A204.1 (cell line): ENCODE measurements around the gene ARMC5.
"Not testable (repeated sequence)": the region's sequence is repeated elsewhere in the genome, so short reads cannot be mapped to it uniquely, and the experiment has no call there.

Experiments
- FAIRE-seq: peaks from 2 replicates; lab custom pipeline; 2012; peaks lifted over from hg19 to GRCh38; lab: Jason Lieb, UNC

The ARMC5 gene

DNA sequence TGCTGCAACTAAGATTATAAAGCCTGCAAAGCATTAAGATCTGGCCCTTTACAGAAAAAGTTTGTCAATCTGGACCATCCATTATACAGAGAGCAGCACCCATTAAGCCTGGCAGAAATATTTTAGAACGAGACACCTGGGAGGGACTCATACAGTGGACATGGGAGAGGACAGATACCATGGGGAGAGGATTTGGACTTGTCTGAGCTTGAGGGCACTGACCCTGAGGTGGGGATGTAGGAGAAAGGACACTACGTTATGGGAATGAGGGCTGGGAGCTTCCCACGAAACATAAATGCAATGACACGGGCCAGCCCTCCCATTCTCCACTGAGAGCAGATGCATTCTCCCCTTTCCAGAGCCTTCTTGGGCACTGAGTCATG, 42.7 kb downstream of the ARMC5 start:
- no peak for FAIRE-seq

DNA sequence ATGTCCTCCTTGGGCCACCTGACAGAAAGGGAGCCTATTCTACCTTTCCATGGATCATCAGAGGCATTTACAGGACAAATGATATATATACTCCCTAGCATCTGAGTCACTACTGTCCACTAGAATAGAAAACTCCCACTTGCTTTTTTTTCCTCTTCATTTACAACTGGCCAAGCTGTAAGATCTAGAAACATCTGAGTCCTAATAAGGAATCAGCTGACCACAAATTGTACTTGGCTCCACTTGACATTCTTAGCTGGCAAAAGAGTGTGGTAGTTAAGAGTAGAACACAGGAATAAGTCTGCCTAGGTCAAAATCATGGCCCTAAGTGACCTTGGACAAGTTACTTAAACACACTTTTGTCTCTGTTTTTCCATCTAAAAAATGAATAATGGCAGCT, 43.7 kb downstream of the ARMC5 start:
- no peak for FAIRE-seq

DNA sequence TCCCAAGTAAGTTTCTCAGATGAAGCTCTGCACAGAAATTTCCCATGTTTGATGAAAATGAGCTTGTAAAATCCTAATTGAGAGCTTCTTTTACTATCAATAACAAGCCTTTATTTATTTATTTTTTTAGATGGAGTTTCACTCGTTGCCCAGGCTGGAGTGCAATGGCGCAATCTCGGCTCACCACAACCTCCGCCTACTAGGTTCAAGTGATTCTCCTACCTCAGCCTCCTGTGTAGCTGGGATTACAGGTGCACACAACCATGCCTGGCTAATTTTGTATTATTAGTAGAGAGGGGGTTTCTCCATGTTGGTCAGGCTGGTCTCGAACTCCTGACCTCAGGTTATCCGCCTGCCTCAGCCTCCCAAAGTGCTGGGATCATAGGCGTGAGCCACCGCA, 44.3 kb downstream of the ARMC5 start:
- not testable (repeated sequence) for FAIRE-seq

- FAIRE-seq = no peak
These were observed 44.9 kb downstream of the ARMC5 start for GRCh38 chr16:31504159-31504558.

DNA sequence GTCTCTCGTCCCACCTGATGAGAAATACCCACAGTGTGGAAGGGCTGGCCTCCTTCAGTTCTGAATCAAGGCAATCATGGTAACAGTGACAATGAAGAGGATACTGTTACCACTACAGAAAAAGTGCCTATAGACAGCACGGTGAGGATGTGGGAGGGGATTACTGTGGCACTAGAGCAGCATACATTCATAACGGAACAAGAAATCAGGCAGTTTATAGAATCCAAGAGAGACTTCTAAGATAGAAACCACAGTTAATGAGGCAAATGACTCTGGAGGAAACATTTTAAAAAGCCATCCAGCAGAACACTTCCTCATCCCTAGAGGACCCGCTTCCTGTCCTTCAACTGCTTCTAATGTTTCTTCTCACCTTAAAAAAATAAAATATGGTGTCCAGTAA, 46.2 kb downstream of the ARMC5 start:
- FAIRE-seq = no peak

GRCh38 chr16:31507617-31507928, 48.3 kb downstream of the ARMC5 start:
- FAIRE-seq = no peak

DNA sequence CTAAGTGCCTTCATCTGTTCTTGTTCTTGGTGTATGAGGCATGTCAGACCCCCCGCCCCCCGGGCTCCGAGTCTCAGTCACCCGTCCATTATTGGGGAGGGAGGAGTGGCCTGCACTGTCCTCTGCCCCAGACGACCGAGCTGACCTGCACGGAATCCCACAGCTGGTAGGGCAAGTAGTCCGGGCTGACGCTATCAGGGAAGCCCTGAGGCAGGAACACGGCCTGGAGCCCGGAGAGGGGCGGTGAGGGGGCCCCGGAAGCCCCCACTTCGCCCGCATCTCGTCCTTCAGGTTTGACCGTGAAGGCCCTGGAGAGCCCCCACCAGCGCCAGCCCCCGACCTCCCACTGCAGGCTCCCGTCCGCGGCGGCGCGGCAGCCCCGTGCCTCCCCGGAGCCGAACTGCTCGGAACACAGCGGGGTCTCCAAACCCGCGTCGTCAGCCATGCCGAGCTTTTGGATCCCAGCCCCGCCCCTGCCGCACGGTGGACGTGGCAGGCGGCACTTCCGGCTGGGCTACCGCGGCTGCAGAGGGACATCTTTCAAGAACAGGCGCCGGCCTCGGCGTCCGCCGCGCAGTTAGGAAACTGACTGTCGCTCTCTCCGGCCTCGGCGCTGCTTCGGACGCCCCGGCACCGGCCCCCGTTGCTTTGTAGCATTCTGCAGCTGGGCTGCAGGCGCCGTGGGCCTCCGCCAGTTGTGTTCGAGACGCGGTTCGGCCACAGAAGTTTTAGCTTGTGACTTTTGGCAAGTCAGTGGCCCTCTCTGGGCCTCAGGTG, 48.8 kb downstream of the ARMC5 start, which contains the start of gene RUSF1:
TSS of gene RUSF1 (minus strand) at position 463 of the 777 bp plus-strand sequence. CDS start at position 445, 18 bp downstream.
- no peak for FAIRE-seq

GRCh38 chr16:31508706-31509195, 49.5 kb downstream of the ARMC5 start:
- FAIRE-seq = no peak

DNA sequence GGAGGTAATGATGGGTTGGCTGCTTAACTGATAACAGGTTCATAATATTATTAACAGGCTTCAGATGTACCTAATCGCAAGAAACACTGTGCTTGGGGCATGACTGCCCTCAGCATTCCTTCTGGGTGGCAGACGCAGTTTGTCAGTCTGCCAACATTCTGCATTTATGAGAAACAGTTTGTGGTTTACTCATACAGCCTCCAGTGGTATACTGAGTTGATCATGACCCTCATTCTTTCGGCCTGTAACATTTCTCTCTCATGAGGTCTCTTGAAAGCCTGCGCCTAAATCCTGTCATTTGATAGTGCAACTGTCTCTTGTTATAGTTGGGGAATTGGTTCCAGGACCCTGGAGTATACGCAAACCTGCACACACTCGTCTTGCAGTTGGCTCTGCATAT, 53.8 kb downstream of the ARMC5 start:
- FAIRE-seq = no peak

DNA sequence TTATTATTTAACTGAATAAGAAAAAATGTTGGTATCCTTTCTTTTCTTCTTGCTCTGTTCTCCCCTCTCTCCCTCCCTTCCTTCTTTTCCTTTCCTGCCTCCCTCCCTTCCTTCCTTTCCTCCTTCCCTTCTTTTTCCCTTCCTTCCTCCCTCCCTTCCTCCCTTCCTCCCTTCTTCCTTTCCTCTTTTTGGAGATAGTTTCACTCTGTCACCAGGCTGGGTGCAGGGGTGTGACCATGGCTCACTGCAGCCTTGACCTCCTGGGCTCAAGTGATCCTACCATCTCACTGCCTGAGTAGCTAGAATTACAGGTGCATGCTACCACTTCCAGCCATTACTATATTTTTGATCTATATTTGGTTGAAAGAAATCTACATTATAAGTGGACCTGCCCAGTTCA, 54.6 kb downstream of the ARMC5 start:
- FAIRE-seq = no peak
